ENCODE data around the gene ZNF467. TPM values are rescaled to one million over a fixed set of nuclear protein-coding genes. Genes with fewer than 3 reads are reported as not detected.

The ZNF467 gene
- total RNA-seq, 4 donors from 2014 or later = 0.40 to 6.7 (median 4.8) TPM

- WGBS, 2 donors (ENCODE audit: low coverage in 1 of 2) = 61 to 72% methylated on average over 4 of the region's 4 CpGs
- H3K4me3 ChIP-seq = no peak overlapping the region
Observed at GRCh38 chr7:149762089-149762488, 11.3 kb downstream of the ZNF467 start.

GRCh38 chr7:149761307-149761706, 12.1 kb downstream of the ZNF467 start:
- 75 to 81% methylated on average over 4 to 5 of the region's 5 CpGs for WGBS, 2 donors (ENCODE audit: low coverage in 1 of 2)
- Histone ChIP-seq H3K4me3 (no peak overlapping the region), H3K9me3 (no peaks in the 10 kb centered on the region), H3K4me1 (no peaks in the 10 kb centered on the region), H3K36me3 (no peaks in the 10 kb centered on the region), H3K27ac (no peak overlapping the region), H3K27me3 (peaks cover 34% of the 10 kb centered on the region)
- in situ Hi-C loops (cut with MboI; ENCODE audit: low pct_ligation_motif_present in 1 of 4, low pct_unique_long_range_greater_than_20kb in 1 of 4, low sequenced_read_pairs in 3 of 4) = no loop called here
- intact Hi-C loops (cut with DNase I; ENCODE audit: low total_unique reads) = no loop called here
- no peak for TF ChIP-seq POLR2A (IDR thresholded peaks at IDR 0.05)
- TF ChIP-seq EP300 (IDR thresholded peaks at IDR 0.05; ENCODE audit: low read depth) = no peak
- TF ChIP-seq CTCF (IDR thresholded peaks at IDR 0.05) = no peak
- TF ChIP-seq POLR2AphosphoS5 (IDR thresholded peaks at IDR 0.05) = no peak
- no peak for DNase-seq

More at GRCh38 chr7:149762089-149762488, 11.3 kb downstream of the ZNF467 start:
- H3K4me1 ChIP-seq = no peaks in the 10 kb centered on the region
- H3K36me3 ChIP-seq = no peaks in the 10 kb centered on the region
- DNase-seq = no peak
- in situ Hi-C loops (cut with MboI; ENCODE audit: low pct_ligation_motif_present in 1 of 4, low pct_unique_long_range_greater_than_20kb in 1 of 4, low sequenced_read_pairs in 3 of 4) = no loop called here
- H3K27ac ChIP-seq = no peak overlapping the region
- no peaks in the 10 kb centered on the region for H3K9me3 ChIP-seq
- intact Hi-C loops (cut with DNase I; ENCODE audit: low total_unique reads) = no loop called here
- peaks cover 42% of the 10 kb centered on the region for H3K27me3 ChIP-seq
- TF ChIP-seq CTCF (IDR thresholded peaks at IDR 0.05) = no peak
- TF ChIP-seq EP300 (IDR thresholded peaks at IDR 0.05; ENCODE audit: low read depth) = no peak
- no peak for TF ChIP-seq POLR2A (IDR thresholded peaks at IDR 0.05)
- no peak for TF ChIP-seq POLR2AphosphoS5 (IDR thresholded peaks at IDR 0.05)

- in situ Hi-C loops (cut with MboI; ENCODE audit: low pct_ligation_motif_present in 1 of 4, low pct_unique_long_range_greater_than_20kb in 1 of 4, low sequenced_read_pairs in 3 of 4) = no loop called here
- Histone ChIP-seq H3K27me3 (peaks cover 26% of the 10 kb centered on the region), H3K4me1 (no peaks in the 10 kb centered on the region), H3K27ac (no peak overlapping the region), H3K9me3 (no peaks in the 10 kb centered on the region), H3K36me3 (no peaks in the 10 kb centered on the region), H3K4me3 (no peak overlapping the region)
- 78 to 81% methylated on average over 6 of the region's 6 CpGs for WGBS, 2 donors (ENCODE audit: low coverage in 1 of 2)
- DNase-seq = no peak
- TF ChIP-seq POLR2AphosphoS5 (IDR thresholded peaks at IDR 0.05) = no peak
- no peak for TF ChIP-seq CTCF (IDR thresholded peaks at IDR 0.05)
- TF ChIP-seq EP300 (IDR thresholded peaks at IDR 0.05; ENCODE audit: low read depth) = no peak
- TF ChIP-seq POLR2A (IDR thresholded peaks at IDR 0.05) = no peak
- intact Hi-C loops (cut with DNase I; ENCODE audit: low total_unique reads) = no loop called here
Observed at GRCh38 chr7:149760538-149760937, 12.8 kb downstream of the ZNF467 start.

GRCh38 chr7:149759093-149759860, 14.1 kb downstream of the ZNF467 start:
- intact Hi-C loops (cut with DNase I; ENCODE audit: low total_unique reads) = no loop called here

More at GRCh38 chr7:149759093-149759860, 14.1 kb downstream of the ZNF467 start:
- in situ Hi-C loops (cut with MboI; ENCODE audit: low pct_ligation_motif_present in 1 of 4, low pct_unique_long_range_greater_than_20kb in 1 of 4, low sequenced_read_pairs in 3 of 4) = no loop called here
- no peaks in the 10 kb centered on the region for H3K4me1 ChIP-seq
- H3K27me3 ChIP-seq = peaks cover 13% of the 10 kb centered on the region
- no peaks in the 10 kb centered on the region for H3K36me3 ChIP-seq
- 38 to 71% methylated on average over 3 to 12 of the region's 12 CpGs for WGBS, 2 donors (ENCODE audit: low coverage in 1 of 2)
- H3K4me3 ChIP-seq = no peak overlapping the region
- no peak overlapping the region for H3K27ac ChIP-seq
- DNase-seq = no peak
- TF ChIP-seq POLR2A (IDR thresholded peaks at IDR 0.05) = no peak
- no peak for TF ChIP-seq CTCF (IDR thresholded peaks at IDR 0.05)
- no peak for TF ChIP-seq POLR2AphosphoS5 (IDR thresholded peaks at IDR 0.05)
- TF ChIP-seq EP300 (IDR thresholded peaks at IDR 0.05; ENCODE audit: low read depth) = no peak
- no peaks in the 10 kb centered on the region for H3K9me3 ChIP-seq
